IPS-11a (cell line): Measurements from ENCODE around the gene C1orf141.
A peak's percentile ranks its signal among the peaks of the same experiment; 100 is the strongest.
"Not testable (repeated sequence)": the region's sequence is repeated elsewhere in the genome, so short reads cannot be mapped to it uniquely, and the experiment has no call there.

Source experiments
- H3K4me3 ChIP-seq: one replicate; pipeline ENCODE4 v1.5.1; 2013; ENCODE audit warnings: low read depth, low read length, control low read depth

Gene C1orf141

GRCh38 chr1:67134695-67135094 is at the start of gene C1orf141:
TSS of gene C1orf141 (minus strand) at chr1:67134970. CDS start at chr1:67127240, 7,730 bp downstream.
- peak within 1 kb of the TSS; percentile 33 for H3K4me3 ChIP-seq

- no peak overlapping the region for H3K4me3 ChIP-seq
Observed at GRCh38 chr1:67175530-67176087, 40.8 kb upstream of the C1orf141 start.

- no peak overlapping the region for H3K4me3 ChIP-seq
Observed at GRCh38 chr1:67174716-67175284, 40.0 kb upstream of the C1orf141 start.

GRCh38 chr1:67173988-67174387 is 39.2 kb upstream of the C1orf141 start:
- no peak overlapping the region for H3K4me3 ChIP-seq

- no peak overlapping the region for H3K4me3 ChIP-seq
Observed at GRCh38 chr1:67171978-67172377, 37.2 kb upstream of the C1orf141 start.

- H3K4me3 ChIP-seq = no peak overlapping the region
Observed at GRCh38 chr1:67171574-67171955, 36.8 kb upstream of the C1orf141 start.

GRCh38 chr1:67170751-67171573 is 36.2 kb upstream of the C1orf141 start:
- no peak overlapping the region for H3K4me3 ChIP-seq

- no peak overlapping the region for H3K4me3 ChIP-seq
Observed at GRCh38 chr1:67169932-67170331, 35.2 kb upstream of the C1orf141 start.

- H3K4me3 ChIP-seq = no peak overlapping the region
Observed at GRCh38 chr1:67169496-67169895, 34.7 kb upstream of the C1orf141 start.

- H3K4me3 ChIP-seq = no peak within 1 kb of the TSS
Observed at GRCh38 chr1:67166196-67166595, 31.4 kb upstream of the C1orf141 start, which contains the start of gene IL23R. TSS of gene IL23R (plus strand) at chr1:67166454. CDS start at chr1:67168121, 1,667 bp downstream.

- H3K4me3 ChIP-seq = no peak overlapping the region
Observed at GRCh38 chr1:67165468-67166041, 30.8 kb upstream of the C1orf141 start.

- H3K4me3 ChIP-seq = no peak overlapping the region
Observed at GRCh38 chr1:67162954-67163353, 28.2 kb upstream of the C1orf141 start.

- H3K4me3 ChIP-seq = no peak overlapping the region
Observed at GRCh38 chr1:67159233-67159632, 24.5 kb upstream of the C1orf141 start.

- no peak overlapping the region for H3K4me3 ChIP-seq
Observed at GRCh38 chr1:67158401-67158800, 23.6 kb upstream of the C1orf141 start.

- H3K4me3 ChIP-seq = no peak overlapping the region
Observed at GRCh38 chr1:67150931-67151330, 16.2 kb upstream of the C1orf141 start.

GRCh38 chr1:67149179-67149770 is 14.5 kb upstream of the C1orf141 start:
- H3K4me3 ChIP-seq = no peak overlapping the region

GRCh38 chr1:67148516-67149178 is 13.9 kb upstream of the C1orf141 start:
- no peak overlapping the region for H3K4me3 ChIP-seq

- not testable (repeated sequence) for H3K4me3 ChIP-seq
Observed at GRCh38 chr1:67147973-67148372, 13.2 kb upstream of the C1orf141 start.

- H3K4me3 ChIP-seq = no peak overlapping the region
Observed at GRCh38 chr1:67146539-67146938, 11.8 kb upstream of the C1orf141 start.

- no peak overlapping the region for H3K4me3 ChIP-seq
Observed at GRCh38 chr1:67146101-67146500, 11.3 kb upstream of the C1orf141 start.

GRCh38 chr1:67144696-67145095 is 9.9 kb upstream of the C1orf141 start:
- H3K4me3 ChIP-seq = no peak overlapping the region
